OCI-LY7 (cell line): ENCODE results near the gene IGIP.

Experiments used
- EZH2phosphoT487 ChIP-seq: fragments of 200-600 bp; sonication (generic); IDR thresholded peaks from 2 replicates; pipeline ENCODE4 v1.6.1; 2018; ENCODE audit warnings: low read depth, borderline replicate concordance, mild to moderate bottlenecking, mixed run types, antibody characterized with exemption, low read length, moderate library complexity, mixed read lengths
- TF ChIP-seq, protein P1 (sequence below): fragments of 200-600 bp; sonication (generic); conservative IDR thresholded peaks from 2 replicates; pipeline ENCODE4 v1.5.1; 2014; ENCODE audit warnings: mild to moderate bottlenecking, antibody characterized with exemption, low read length, moderate library complexity, mixed read lengths

DNA sequence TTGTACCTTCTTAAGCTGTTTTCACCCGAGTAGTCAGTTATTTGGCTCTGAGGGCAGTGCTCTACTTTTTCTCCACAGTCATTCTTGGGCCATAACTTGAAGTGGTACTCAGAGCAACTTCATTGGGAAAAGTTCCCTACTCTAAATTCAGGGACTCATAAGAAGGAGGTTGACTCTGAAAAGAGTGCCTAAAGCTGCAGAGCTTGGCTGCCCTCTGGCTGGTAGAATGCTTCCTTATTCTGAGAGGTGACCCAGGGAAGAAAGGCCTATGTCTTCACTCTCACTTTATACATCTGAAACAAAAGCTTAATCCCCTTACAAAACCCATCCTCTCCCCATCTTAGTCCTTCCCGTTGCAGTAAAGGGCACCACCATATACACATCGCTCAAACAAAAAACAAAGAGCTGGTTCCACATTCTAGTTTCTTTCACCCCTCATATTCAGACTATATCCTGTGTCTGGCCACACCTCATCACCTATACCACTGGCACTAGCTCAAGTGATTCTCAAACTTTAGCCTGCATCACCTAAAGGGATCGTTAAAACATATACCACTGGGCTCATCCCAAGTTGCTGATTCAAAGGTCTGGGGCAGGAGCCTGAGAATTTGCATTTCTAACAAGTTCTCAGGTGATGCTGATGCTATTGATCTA is 7.9 kb downstream of the IGIP start:
- TF ChIP-seq, protein P1, sequence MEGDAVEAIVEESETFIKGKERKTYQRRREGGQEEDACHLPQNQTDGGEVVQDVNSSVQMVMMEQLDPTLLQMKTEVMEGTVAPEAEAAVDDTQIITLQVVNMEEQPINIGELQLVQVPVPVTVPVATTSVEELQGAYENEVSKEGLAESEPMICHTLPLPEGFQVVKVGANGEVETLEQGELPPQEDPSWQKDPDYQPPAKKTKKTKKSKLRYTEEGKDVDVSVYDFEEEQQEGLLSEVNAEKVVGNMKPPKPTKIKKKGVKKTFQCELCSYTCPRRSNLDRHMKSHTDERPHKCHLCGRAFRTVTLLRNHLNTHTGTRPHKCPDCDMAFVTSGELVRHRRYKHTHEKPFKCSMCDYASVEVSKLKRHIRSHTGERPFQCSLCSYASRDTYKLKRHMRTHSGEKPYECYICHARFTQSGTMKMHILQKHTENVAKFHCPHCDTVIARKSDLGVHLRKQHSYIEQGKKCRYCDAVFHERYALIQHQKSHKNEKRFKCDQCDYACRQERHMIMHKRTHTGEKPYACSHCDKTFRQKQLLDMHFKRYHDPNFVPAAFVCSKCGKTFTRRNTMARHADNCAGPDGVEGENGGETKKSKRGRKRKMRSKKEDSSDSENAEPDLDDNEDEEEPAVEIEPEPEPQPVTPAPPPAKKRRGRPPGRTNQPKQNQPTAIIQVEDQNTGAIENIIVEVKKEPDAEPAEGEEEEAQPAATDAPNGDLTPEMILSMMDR = no peak
- TF ChIP-seq EZH2phosphoT487 = no peak
